ENCODE results near the gene KLF15. TPM values are rescaled to one million over a fixed set of nuclear protein-coding genes. Genes with fewer than 3 reads are reported as not detected.
A peak's percentile ranks its signal among the peaks of the same experiment; 100 is the strongest.

The KLF15 gene
- total and polyA plus RNA-seq, 4 donors: 7.9 to 26.9 (median 21.0) TPM

GRCh38 chr3:126364731-126365301 is 7.6 kb upstream of the KLF15 start:
- H3K9me3 ChIP-seq (ENCODE audit: control insufficient read depth, insufficient read depth, low read length): no peaks in the 10 kb centered on the region
- no peak overlapping the region for H3K4me3 ChIP-seq (ENCODE audit: low read depth, low read length)
- H3K27me3 ChIP-seq (ENCODE audit: control insufficient read depth, insufficient read depth, low read length): no peaks in the 10 kb centered on the region
- no peak overlapping the region for H3K27ac ChIP-seq (ENCODE audit: low read depth, low read length)
- H3K4me1 ChIP-seq (ENCODE audit: control insufficient read depth, insufficient read depth, low read length): peaks cover 18% of the 10 kb centered on the region
- no peaks in the 10 kb centered on the region for H3K36me3 ChIP-seq (ENCODE audit: control insufficient read depth, insufficient read depth, low read length)
- 98% methylated on average over 5 of the region's 5 CpGs for WGBS (ENCODE audit: insufficient coverage)
- no peak for DNase-seq (ENCODE audit: low read depth in 4 of 6, low spot score in 6 of 6)

- H3K27ac ChIP-seq (ENCODE audit: low read depth, low read length): no peak overlapping the region
- H3K4me1 ChIP-seq (ENCODE audit: control insufficient read depth, insufficient read depth, low read length): peaks cover 18% of the 10 kb centered on the region
- 93% methylated on average over 6 of the region's 9 CpGs for WGBS (ENCODE audit: insufficient coverage)
- no peaks in the 10 kb centered on the region for H3K27me3 ChIP-seq (ENCODE audit: control insufficient read depth, insufficient read depth, low read length)
- no peak overlapping the region for H3K4me3 ChIP-seq (ENCODE audit: low read depth, low read length)
- H3K9me3 ChIP-seq (ENCODE audit: control insufficient read depth, insufficient read depth, low read length): peaks cover 2% of the 10 kb centered on the region
- H3K36me3 ChIP-seq (ENCODE audit: control insufficient read depth, insufficient read depth, low read length): no peaks in the 10 kb centered on the region
- no peak for DNase-seq (ENCODE audit: low read depth in 4 of 6, low spot score in 6 of 6)
Observed at GRCh38 chr3:126364130-126364695, 7.0 kb upstream of the KLF15 start.

GRCh38 chr3:126361211-126361610 is 4.0 kb upstream of the KLF15 start:
- peaks cover 2% of the 10 kb centered on the region for H3K27me3 ChIP-seq (ENCODE audit: control insufficient read depth, insufficient read depth, low read length)
- no peaks in the 10 kb centered on the region for H3K36me3 ChIP-seq (ENCODE audit: control insufficient read depth, insufficient read depth, low read length)
- H3K27ac ChIP-seq (ENCODE audit: low read depth, low read length): no peak overlapping the region
- H3K9me3 ChIP-seq (ENCODE audit: control insufficient read depth, insufficient read depth, low read length): peaks cover 4% of the 10 kb centered on the region
- H3K4me1 ChIP-seq (ENCODE audit: control insufficient read depth, insufficient read depth, low read length): peaks cover 34% of the 10 kb centered on the region
- 79% methylated on average over 8 of the region's 9 CpGs for WGBS (ENCODE audit: insufficient coverage)
- H3K4me3 ChIP-seq (ENCODE audit: low read depth, low read length): no peak overlapping the region
- no peak for DNase-seq (ENCODE audit: low read depth in 4 of 6, low spot score in 6 of 6)

GRCh38 chr3:126360714-126361060 is 3.5 kb upstream of the KLF15 start:
- WGBS (ENCODE audit: insufficient coverage): 83% methylated on average over 3 of the region's 3 CpGs
- Histone ChIP-seq H3K36me3 (ENCODE audit: control insufficient read depth, insufficient read depth, low read length) (no peaks in the 10 kb centered on the region), H3K27me3 (ENCODE audit: control insufficient read depth, insufficient read depth, low read length) (peaks cover 2% of the 10 kb centered on the region)

GRCh38 chr3:126360046-126360713 is 3.0 kb upstream of the KLF15 start:
- peaks cover 2% of the 10 kb centered on the region for H3K27me3 ChIP-seq (ENCODE audit: control insufficient read depth, insufficient read depth, low read length)
- H3K9me3 ChIP-seq (ENCODE audit: control insufficient read depth, insufficient read depth, low read length): peaks cover 4% of the 10 kb centered on the region
- no peaks in the 10 kb centered on the region for H3K36me3 ChIP-seq (ENCODE audit: control insufficient read depth, insufficient read depth, low read length)
- H3K4me3 ChIP-seq (ENCODE audit: low read depth, low read length): no peak overlapping the region
- 83% methylated on average over 2 of the region's 3 CpGs for WGBS (ENCODE audit: insufficient coverage)
- peaks cover 39% of the 10 kb centered on the region for H3K4me1 ChIP-seq (ENCODE audit: control insufficient read depth, insufficient read depth, low read length)
- no peak overlapping the region for H3K27ac ChIP-seq (ENCODE audit: low read depth, low read length)
- no peak for DNase-seq (ENCODE audit: low read depth in 4 of 6, low spot score in 6 of 6)

More at GRCh38 chr3:126360714-126361060, 3.5 kb upstream of the KLF15 start:
- no peak for DNase-seq (ENCODE audit: low read depth in 4 of 6, low spot score in 6 of 6)
- peaks cover 39% of the 10 kb centered on the region for H3K4me1 ChIP-seq (ENCODE audit: control insufficient read depth, insufficient read depth, low read length)
- H3K9me3 ChIP-seq (ENCODE audit: control insufficient read depth, insufficient read depth, low read length): peaks cover 4% of the 10 kb centered on the region
- H3K27ac ChIP-seq (ENCODE audit: low read depth, low read length): no peak overlapping the region
- no peak overlapping the region for H3K4me3 ChIP-seq (ENCODE audit: low read depth, low read length)

- Histone ChIP-seq H3K4me1 (ENCODE audit: control insufficient read depth, insufficient read depth, low read length) (peaks cover 40% of the 10 kb centered on the region), H3K9me3 (ENCODE audit: control insufficient read depth, insufficient read depth, low read length) (peaks cover 4% of the 10 kb centered on the region), H3K4me3 (ENCODE audit: low read depth, low read length) (no peak overlapping the region), H3K27me3 (ENCODE audit: control insufficient read depth, insufficient read depth, low read length) (peaks cover 2% of the 10 kb centered on the region), H3K27ac (ENCODE audit: low read depth, low read length) (no peak overlapping the region), H3K36me3 (ENCODE audit: control insufficient read depth, insufficient read depth, low read length) (peaks cover 7% of the 10 kb centered on the region)
- DNase-seq (ENCODE audit: low read depth in 4 of 6, low spot score in 6 of 6): no peak
- WGBS (ENCODE audit: insufficient coverage): 75% methylated on average over 3 of the region's 3 CpGs
Observed at GRCh38 chr3:126358816-126359181, 1.6 kb upstream of the KLF15 start.

GRCh38 chr3:126358038-126358815 is 1.0 kb upstream of the KLF15 start:
- DNase-seq (ENCODE audit: low read depth in 4 of 6, low spot score in 6 of 6): peak in 3 of 6 donors; percentile 15 to 64 (median 23)
- 5% methylated on average over 9 of the region's 11 CpGs for WGBS (ENCODE audit: insufficient coverage)
- H3K4me3 ChIP-seq (ENCODE audit: low read depth, low read length): peak overlapping the region; percentile 57
- peaks cover 4% of the 10 kb centered on the region for H3K9me3 ChIP-seq (ENCODE audit: control insufficient read depth, insufficient read depth, low read length)
- H3K27me3 ChIP-seq (ENCODE audit: control insufficient read depth, insufficient read depth, low read length): peaks cover 2% of the 10 kb centered on the region
- H3K36me3 ChIP-seq (ENCODE audit: control insufficient read depth, insufficient read depth, low read length): peaks cover 10% of the 10 kb centered on the region
- peak overlapping the region; percentile 78 for H3K27ac ChIP-seq (ENCODE audit: low read depth, low read length)
- H3K4me1 ChIP-seq (ENCODE audit: control insufficient read depth, insufficient read depth, low read length): peaks cover 45% of the 10 kb centered on the region

- Histone ChIP-seq H3K4me1 (ENCODE audit: control insufficient read depth, insufficient read depth, low read length) (peaks cover 50% of the 10 kb centered on the region), H3K36me3 (ENCODE audit: control insufficient read depth, insufficient read depth, low read length) (peaks cover 26% of the 10 kb centered on the region), H3K9me3 (ENCODE audit: control insufficient read depth, insufficient read depth, low read length) (peaks cover 4% of the 10 kb centered on the region), H3K4me3 (ENCODE audit: low read depth, low read length) (peak overlapping the region; percentile 74), H3K27ac (ENCODE audit: low read depth, low read length) (peak overlapping the region; percentile 94), H3K27me3 (ENCODE audit: control insufficient read depth, insufficient read depth, low read length) (peaks cover 2% of the 10 kb centered on the region)
- WGBS (ENCODE audit: insufficient coverage): under 1% methylated on average over 93 of the region's 100 CpGs
- peak in 4 of 6 donors; percentile 35 to 55 (median 44) for DNase-seq (ENCODE audit: low read depth in 4 of 6, low spot score in 6 of 6)
Observed at GRCh38 chr3:126356373-126357264, 589 bp downstream of the KLF15 start.

Measured in spinal cord (tissue), 10 donors.